Nephron (organoid): ENCODE data around the gene DCTN4.

Experiments
- H3K27ac Mint-ChIP-seq, 3 experiments: 2 replicates each; pipeline ENCODE4 v1.8.0; 2020; ENCODE audit warnings: mixed read lengths in 3 of 3, mild to moderate bottlenecking in 2 of 3, moderate library complexity in 1 of 3
- H3K27me3 Mint-ChIP-seq: 2 replicates; pipeline ENCODE4 v1.8.0; 2021; ENCODE audit warnings: low read depth, mild to moderate bottlenecking, moderate library complexity, mixed read lengths
- H3K36me3 Mint-ChIP-seq: 2 replicates; pipeline ENCODE4 v1.8.0; 2020; ENCODE audit warnings: low read depth, mixed read lengths
- H3K4me1 Mint-ChIP-seq: 2 replicates; pipeline ENCODE4 v1.8.0; 2020; ENCODE audit warnings: mixed read lengths
- H3K4me3 Mint-ChIP-seq, 3 experiments: 2 replicates each; pipeline ENCODE4 v1.8.0; 2020; ENCODE audit warnings: mild to moderate bottlenecking in 3 of 3, mixed read lengths in 3 of 3, moderate library complexity in 2 of 3
- H3K9me3 Mint-ChIP-seq: 2 replicates; pipeline ENCODE4 v1.8.0; 2020; ENCODE audit warnings: mixed read lengths
- TF ChIP-seq, protein P1 (sequence below), 3 experiments: fragments of 200-600 bp; sonication (generic); IDR thresholded peaks; one replicate each; pipeline ENCODE4 v1.5.0; 2021; ENCODE audit warnings: antibody characterized with exemption in 3 of 3; ENCODE audit not compliant: unreplicated experiment in 3 of 3

DCTN4 gene

DNA sequence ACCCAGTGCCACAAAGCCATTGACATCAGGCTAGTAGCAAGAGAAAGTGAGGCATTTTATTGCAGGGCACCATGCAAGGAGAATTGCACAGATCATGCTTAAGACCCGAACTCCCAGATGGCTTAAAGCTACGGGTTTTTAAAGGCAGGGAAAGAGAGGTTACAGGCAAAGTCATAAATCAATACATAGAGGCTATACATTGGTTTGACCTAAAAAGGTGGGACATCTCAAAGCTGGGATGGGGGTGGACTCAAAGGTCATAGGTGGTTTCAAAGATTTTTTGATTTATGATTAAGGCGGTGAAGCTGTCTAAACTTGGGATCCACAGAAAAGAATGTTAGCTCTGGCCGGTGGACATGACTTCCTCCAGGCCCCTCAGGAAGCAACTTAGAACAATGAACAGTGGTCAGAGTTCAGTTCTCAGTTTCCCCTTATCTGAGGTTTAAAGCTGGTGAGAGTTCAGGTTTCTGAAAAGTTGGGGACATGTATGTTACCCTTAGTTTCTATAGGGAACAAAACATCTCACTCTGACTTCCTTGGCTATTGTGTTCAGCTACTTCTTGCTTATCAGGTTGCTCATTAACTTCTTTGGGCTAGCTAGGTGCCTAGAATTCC lies 51.9 kb downstream of the DCTN4 start:
- H3K27me3 Mint-ChIP-seq, result no peaks in the 10 kb centered on the region
- peak overlapping the region in 1 of 3 experiments; percentile 82 for H3K27ac Mint-ChIP-seq
- no peaks in the 10 kb centered on the region for H3K9me3 Mint-ChIP-seq
- H3K4me1 Mint-ChIP-seq, result no peaks in the 10 kb centered on the region
- TF ChIP-seq, protein P1, sequence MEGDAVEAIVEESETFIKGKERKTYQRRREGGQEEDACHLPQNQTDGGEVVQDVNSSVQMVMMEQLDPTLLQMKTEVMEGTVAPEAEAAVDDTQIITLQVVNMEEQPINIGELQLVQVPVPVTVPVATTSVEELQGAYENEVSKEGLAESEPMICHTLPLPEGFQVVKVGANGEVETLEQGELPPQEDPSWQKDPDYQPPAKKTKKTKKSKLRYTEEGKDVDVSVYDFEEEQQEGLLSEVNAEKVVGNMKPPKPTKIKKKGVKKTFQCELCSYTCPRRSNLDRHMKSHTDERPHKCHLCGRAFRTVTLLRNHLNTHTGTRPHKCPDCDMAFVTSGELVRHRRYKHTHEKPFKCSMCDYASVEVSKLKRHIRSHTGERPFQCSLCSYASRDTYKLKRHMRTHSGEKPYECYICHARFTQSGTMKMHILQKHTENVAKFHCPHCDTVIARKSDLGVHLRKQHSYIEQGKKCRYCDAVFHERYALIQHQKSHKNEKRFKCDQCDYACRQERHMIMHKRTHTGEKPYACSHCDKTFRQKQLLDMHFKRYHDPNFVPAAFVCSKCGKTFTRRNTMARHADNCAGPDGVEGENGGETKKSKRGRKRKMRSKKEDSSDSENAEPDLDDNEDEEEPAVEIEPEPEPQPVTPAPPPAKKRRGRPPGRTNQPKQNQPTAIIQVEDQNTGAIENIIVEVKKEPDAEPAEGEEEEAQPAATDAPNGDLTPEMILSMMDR (IDR thresholded peaks at IDR 0.05; ENCODE audit: unreplicated experiment in 3 of 3), result no peak
- no peak overlapping the region for H3K4me3 Mint-ChIP-seq
- H3K36me3 Mint-ChIP-seq, result peaks cover 23% of the 10 kb centered on the region

DNA sequence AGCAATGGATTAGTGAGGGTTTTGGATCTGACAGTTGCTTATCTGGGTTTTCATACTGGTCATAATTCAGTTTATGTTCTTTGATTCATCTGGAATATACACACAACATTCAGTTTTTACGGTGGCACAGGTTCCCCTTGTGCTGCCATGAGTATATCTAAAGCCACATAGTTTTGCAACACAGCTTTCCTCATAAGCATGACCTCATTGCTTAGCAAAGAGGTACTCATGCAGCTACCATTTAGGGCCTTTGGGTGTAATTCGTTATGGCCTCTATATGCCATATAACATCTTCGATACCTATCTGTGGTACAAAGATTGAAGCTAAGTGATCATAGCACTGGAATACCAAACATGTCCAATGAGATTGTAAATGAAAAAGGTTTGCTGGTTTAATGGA lies 55.1 kb downstream of the DCTN4 start:
- TF ChIP-seq, protein P1 (IDR thresholded peaks at IDR 0.05; ENCODE audit: unreplicated experiment in 3 of 3), result no peak
- peaks cover 12% of the 10 kb centered on the region for H3K36me3 Mint-ChIP-seq
- no peaks in the 10 kb centered on the region for H3K9me3 Mint-ChIP-seq
- H3K4me3 Mint-ChIP-seq, result no peak overlapping the region
- H3K27me3 Mint-ChIP-seq, result no peaks in the 10 kb centered on the region
- no peaks in the 10 kb centered on the region for H3K4me1 Mint-ChIP-seq
- H3K27ac Mint-ChIP-seq, result no peak overlapping the region

DNA sequence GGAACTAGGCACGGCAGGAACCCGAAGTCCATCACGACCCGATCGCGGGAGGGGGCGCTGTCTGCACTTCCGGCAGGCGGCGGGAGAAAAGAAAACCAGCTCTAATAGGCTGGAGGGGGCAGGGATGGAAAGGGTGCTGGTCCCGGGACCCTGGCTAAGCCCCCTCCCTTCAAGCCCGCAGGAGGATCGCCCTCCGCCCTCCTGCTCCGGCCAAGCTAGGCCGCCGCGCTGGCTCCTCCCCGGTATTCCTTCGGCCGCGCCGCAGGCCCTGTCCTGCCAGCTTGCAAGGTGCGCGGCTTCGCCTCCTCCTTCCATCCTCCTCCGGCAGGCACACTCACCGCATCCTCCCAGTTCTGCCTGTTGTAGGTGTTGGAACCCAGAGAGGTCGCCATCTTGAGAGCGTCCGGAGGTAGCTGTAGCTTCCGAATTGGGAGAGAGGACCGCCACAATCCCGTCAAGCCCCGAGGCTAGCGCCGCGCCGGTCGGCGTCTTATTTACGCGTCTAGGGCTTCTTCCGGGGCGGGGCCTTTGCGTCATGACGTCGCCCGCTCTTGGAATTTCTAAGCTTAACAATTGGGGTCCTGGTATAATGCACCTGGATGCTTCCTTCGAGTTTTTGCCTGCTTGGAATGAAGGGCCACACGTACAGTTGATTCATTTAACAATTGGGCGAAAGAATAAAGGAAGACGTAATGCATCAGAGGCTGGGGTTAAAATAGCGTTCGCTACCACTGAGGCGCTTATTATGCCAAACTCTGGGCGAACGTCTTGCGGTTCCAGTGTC lies 58.0 kb downstream of the DCTN4 start, which contains the start of gene RBM22:
Gene RBM22, minus strand, starts transcription at position 469 of the 784 bp plus-strand sequence. Its CDS starts 77 bp downstream, at position 392.
- H3K9me3 Mint-ChIP-seq, result no peaks in the 10 kb centered on the region
- no peaks in the 10 kb centered on the region for H3K27me3 Mint-ChIP-seq
- peak within 1 kb of the TSS in 1 of 3 experiments; percentile 37 for H3K27ac Mint-ChIP-seq
- peak within 1 kb of the TSS in 1 of 3 experiments; percentile 70 for H3K4me3 Mint-ChIP-seq
- TF ChIP-seq, protein P1 (IDR thresholded peaks at IDR 0.05; ENCODE audit: unreplicated experiment in 3 of 3), result peak; percentile 52 to 66 (median 55)
- peaks cover 20% of the 10 kb centered on the region for H3K36me3 Mint-ChIP-seq
- H3K4me1 Mint-ChIP-seq, result no peaks in the 10 kb centered on the region

DNA sequence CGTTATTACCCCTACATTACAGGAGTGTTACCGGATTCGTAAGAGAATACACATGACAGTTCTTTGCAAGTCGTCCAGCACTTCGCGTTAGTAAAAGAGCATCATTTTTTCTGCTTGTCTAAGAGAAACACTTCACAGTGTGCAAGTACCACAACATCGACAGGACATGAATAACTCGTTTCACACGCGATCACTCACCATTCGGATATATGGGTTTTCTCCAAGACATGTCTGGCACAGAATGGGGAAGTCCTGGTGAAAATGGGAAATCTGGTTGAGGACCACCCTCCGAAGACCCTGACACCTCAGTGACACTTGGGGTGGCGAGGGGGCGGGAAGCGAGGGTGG lies 58.6 kb downstream of the DCTN4 start:
- Mint-ChIP-seq H3K36me3 (peaks cover 26% of the 10 kb centered on the region), H3K27me3 (no peaks in the 10 kb centered on the region), H3K9me3 (no peaks in the 10 kb centered on the region), H3K4me1 (no peaks in the 10 kb centered on the region), H3K27ac (no peak overlapping the region), H3K4me3 (no peak overlapping the region)
- TF ChIP-seq, protein P1 (IDR thresholded peaks at IDR 0.05; ENCODE audit: unreplicated experiment in 3 of 3), result no peak

DNA sequence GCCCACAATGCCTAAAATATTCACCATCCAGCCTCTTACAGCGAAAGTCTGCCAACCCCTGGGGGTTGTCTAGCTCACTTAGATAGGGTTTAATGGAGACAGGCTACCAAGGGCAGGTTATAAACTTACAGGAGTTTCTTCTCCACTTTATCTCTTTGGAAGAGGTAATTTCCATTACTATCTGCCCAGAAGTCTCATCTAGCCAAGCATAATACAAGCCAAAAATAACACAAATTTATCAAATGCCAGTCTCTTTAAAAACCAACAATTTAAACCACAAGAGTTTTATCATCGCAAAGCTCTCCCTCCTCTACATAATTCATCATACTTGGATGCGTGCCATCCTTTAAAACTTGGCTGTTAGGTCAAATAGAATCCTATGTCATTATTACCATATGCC lies 64.2 kb downstream of the DCTN4 start:
- H3K27me3 Mint-ChIP-seq, result no peaks in the 10 kb centered on the region
- H3K9me3 Mint-ChIP-seq, result no peaks in the 10 kb centered on the region
- no peak overlapping the region for H3K4me3 Mint-ChIP-seq
- TF ChIP-seq, protein P1 (IDR thresholded peaks at IDR 0.05; ENCODE audit: unreplicated experiment in 3 of 3), result no peak
- no peaks in the 10 kb centered on the region for H3K4me1 Mint-ChIP-seq
- H3K36me3 Mint-ChIP-seq, result peaks cover 75% of the 10 kb centered on the region
- H3K27ac Mint-ChIP-seq, result no peak overlapping the region
